ENCODE data around the gene EFS.

The EFS gene

DNA sequence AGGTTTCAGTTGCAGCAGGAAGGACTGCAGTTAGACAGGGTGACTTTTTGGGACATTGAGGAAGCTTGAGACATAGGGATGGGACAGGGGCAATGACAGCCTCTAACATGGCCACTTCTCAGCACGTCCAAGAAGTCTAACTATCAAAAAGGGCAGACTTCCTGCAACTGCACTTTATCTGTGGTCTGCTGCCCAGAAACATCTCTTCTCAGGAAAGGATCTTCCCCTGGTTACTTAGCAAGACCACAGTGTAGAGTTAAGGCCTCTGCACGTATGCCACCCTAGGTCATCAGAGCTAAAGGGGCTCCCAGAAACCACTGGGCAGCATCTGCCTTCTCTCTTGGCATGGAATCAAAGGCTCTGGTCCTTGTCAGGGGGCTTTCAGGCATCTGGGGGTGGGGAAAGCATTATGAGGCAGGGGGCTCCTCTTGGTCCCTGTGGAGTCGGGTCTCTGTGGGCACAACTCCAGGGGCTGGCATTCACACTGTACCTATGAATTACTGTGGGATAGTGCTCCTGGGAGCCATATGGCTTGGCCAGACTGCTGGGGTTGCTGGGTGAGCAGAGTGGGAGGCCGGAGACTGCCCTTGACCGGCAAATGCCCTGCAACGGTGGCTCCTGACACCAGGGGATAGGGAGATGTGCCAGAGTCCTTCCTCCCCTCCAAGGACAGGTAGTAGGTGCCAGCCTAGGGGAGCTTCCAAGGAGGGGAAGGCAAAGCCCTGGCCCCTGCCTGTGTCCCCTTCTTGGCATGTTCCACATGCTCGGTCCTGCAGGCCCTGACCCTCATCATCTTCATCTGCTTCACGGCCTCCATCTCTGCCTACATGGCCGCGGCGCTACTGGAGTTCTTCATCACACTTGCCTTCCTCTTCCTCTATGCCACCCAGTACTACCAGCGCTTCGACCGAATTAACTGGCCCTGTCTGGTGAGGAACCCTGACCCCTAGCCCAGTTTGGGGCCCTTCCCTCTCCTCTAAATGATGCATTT is 12.9 kb upstream of the EFS start:
- no peak for DNase-seq

DNA sequence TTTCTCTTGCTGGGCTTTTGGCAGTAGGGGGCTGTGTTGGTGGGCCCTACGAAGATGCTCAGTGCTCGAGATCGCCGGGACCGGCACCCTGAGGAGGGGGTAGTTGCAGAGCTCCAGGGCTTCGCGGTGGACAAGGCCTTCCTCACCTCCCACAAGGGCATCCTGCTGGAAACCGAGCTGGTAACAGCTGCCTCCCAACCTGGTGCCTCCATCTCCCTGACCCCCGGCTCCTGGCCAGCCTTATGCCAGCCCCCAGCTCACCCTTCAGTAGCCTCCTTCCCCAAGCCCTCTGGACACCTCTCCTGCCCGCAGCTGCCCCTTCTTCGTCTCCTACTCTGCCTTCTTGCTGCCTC is 12.2 kb upstream of the EFS start:
- no peak for DNase-seq

DNA sequence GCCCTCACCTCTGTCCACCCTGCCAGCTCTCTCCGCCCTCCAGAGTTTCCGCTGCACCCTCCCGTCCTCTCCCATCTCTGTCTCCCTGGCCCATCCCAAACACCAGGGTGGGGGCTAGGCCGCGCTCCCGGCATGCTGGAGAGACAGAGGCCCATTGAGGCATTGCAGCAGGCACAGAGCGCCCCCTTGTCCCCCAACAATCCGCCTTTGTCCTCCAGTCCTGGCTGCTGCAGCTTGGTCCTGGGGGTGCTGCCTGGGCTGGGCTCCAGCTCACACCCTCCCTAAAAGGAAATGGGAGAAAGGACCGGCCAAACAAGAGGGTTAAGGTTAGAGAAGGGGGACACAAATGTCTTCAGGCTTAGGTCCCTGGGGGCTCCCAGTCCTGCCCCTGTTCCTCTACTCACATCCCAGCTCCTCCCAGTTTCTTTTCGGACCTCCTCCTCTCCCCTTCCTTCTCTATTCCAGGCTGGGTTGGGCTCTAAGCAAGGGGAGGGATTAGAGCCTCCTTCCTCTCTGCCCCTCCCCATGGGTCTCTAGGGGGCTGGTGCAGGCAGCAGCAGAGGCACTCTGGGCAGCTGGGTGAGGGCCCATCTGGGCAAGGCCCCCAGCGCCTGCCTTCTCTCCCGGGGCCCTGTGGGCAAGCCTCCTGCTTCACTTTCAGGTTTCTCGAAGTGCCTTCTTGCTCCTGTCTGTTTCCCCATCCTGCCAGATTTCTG is 11.7 kb upstream of the EFS start, which contains the start of gene CMTM5:
Gene CMTM5, plus strand, starts transcription at position 565 of the 716 bp plus-strand sequence. CDS start 206 bp downstream, outside the sequence.
- DNase-seq: no peak

DNA sequence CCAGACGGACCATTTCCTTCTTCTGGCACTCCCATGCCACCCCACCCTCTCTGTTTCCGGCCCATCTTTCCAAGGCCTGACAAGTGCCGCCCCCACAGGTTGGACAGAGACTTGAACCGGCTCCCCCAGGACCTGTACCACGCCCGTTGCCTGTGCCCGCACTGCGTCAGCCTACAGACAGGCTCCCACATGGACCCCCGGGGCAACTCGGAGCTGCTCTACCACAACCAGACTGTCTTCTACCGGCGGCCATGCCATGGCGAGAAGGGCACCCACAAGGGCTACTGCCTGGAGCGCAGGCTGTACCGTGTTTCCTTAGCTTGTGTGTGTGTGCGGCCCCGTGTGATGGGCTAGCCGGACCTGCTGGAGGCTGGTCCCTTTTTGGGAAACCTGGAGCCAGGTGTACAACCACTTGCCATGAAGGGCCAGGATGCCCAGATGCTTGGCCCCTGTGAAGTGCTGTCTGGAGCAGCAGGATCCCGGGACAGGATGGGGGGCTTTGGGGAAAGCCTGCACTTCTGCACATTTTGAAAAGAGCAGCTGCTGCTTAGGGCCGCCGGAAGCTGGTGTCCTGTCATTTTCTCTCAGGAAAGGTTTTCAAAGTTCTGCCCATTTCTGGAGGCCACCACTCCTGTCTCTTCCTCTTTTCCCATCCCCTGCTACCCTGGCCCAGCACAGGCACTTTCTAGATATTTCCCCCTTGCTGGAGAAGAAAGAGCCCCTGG is 10.7 kb upstream of the EFS start:
- no peak for DNase-seq

DNA sequence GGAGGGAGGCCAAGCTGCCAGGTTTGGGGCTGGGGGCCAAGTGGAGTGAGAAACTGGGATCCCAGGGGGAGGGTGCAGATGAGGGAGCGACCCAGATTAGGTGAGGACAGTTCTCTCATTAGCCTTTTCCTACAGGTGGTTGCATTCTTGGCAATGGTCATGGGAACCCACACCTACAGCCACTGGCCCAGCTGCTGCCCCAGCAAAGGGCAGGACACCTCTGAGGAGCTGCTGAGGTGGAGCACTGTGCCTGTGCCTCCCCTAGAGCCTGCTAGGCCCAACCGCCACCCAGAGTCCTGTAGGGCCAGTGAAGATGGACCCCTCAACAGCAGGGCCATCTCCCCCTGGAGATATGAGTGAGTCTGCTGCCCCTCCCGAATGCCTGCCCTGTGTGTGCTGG is 8.1 kb upstream of the EFS start:
- no peak for DNase-seq

DNA sequence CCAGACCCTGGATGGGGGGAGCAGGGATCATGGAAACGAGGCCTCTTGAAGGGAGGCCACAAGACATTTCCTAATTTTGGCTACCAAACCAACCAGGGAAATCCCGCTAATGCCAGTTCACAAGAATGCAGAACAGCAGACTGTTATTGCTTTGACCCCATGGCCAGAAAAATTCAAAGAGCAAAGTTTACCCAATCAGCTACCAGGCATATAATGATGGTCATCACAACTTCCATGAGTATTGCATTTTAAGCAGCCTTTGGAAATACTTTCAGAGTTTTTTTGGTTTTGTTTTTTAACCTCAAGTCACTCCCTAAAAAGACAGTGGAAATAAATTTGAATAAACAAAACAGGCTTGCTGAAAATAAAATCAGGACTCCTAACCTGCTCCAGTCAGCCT is 7.5 kb upstream of the EFS start, which contains the start of gene IL25:
Gene IL25, plus strand, starts transcription at position 301 of the 400 bp plus-strand sequence.
- DNase-seq: no peak

DNA sequence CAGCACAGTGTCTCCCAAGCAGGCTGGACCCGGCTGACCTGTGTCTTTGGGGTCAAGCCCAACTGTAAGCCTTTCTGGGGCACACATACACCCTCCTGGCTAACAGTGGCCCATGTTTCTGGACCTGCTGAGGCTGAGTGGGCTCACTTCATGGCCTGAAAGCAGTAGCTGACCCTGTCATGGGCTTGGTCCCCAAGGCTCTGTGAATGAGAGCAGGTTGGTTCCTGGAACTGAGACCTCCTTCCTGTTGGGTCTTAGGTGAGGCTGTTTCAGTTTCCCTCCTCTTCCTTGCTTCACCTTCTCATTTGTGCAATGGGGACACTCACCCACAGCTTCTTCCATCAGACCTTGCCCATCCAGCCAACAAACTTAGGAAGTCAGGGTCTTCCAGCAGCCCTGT is 6.9 kb upstream of the EFS start:
- no peak for DNase-seq

DNA sequence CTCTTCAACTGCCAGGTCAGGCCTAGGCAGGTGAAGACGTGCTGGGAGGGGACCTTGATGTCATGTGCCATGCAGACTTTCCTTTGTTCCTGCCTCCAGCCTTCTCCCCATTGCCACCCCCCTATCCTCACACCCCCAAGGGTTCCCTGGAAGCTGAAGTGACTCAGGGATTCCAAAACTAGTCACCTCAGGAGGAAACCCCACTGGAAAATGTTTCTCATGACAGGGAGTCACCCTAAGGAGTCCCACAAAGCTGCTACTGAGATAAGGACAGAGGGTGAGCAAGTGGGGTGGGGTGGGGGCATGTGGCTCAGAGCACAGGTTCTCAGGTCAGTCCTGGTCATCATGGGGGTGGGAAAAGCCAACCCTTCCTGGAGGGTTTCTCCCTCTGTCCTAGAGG is 5.2 kb upstream of the EFS start:
- no peak for DNase-seq

DNA sequence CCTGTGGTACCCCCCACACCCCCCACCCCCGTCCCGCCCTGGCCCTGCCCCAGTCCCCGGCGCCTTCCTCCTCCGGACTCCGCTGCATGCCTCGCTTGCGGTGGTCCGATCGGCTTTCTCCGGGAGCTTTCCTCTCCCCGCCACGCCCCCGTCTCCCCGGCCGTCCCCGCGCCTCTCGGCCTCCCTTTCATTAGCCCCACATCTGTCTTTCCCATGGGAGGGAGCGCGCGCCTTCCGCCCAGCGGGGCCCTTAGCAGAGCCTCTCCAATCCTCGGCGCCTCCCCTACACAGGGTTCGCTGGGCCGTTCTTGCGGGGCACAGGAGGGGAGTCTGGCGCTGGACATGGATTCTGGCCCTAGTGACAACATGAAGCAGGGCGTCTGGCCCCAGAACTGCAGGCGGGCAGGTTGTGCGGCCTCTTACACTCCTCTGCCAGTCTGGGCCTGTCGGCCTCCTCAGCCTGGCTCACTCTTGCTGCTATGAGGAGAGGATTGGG is 1.5 kb upstream of the EFS start:
- peak; percentile 54 for DNase-seq

DNA sequence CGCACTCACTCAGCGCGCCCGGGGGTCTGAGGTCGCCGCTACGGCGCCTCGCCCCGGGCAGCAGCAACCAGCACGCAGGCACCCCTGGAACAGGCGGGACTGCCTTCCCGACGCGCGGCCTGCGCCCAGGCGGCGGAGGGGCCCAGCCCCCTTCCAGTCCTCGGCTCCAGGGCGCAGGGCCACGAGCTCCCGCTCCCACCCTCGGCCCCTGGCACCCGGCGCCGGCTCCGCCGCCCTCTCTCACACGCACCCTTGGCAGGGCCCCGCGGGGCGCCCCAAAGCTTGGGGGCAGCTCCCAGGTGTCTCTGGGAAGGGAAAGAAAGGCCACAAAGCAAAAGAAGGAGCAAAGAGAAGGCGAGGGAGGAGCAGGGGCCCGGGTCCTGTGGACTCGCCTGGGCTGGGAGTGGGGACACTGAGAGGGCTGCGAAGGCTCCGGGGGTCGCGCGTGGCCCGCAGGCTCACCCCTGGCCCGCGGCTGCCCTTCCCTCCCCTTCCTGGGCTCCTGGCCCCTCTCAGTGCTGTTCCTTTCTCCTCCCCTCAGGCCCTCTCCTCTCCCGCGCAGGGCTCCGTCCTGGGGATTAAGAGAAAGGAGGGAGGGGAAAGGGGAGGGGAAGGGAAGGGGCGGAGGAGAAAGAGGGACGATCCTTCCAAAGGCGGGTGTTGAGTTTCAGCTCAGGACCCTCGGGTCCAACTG is 907 bp upstream of the EFS start:
- DNase-seq: peak; percentile 54

DNA sequence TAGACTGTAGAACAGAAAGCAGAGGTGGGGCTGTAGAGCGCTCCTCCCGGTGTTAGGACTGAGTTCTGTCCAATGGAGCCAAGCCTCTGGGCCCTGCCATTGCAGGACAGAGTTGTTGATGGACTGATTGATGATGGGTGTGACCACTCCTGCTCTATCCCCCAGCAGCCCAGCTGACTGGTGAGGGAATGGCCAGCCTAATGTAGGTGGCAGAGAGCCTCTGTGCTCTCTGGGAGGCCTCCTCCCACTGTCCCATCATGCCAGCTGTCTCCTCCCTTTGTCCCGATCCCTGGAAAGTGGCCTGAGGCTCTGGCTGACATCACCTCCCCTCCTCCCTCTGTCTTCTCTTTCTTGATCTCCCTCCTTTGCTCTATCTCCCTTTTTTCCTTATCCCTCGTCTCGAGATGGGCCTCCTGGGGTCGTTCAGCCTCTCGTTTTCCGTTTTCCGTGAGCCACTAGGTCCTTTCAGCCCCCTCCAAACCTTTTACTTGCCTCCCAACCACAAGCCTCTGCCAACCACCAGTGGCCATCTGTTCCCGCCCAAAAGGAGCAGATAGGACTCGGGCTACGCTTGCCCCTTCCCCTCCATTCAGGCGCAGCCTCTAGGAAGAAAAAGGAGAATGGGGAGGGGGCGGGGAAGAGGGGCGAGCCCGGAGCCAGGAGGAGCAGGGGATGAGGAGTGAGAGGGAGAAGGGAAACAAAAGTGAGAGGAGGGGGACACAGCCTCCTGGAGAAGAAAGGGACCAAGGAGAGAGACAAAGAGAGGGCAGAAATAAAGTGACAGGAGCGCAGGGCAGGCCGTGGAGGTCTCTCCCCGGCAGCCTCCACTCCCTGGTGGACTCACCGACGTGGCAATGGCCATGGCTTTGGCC is 572 bp downstream of the EFS start:
- peak; percentile 27 for DNase-seq

DNA sequence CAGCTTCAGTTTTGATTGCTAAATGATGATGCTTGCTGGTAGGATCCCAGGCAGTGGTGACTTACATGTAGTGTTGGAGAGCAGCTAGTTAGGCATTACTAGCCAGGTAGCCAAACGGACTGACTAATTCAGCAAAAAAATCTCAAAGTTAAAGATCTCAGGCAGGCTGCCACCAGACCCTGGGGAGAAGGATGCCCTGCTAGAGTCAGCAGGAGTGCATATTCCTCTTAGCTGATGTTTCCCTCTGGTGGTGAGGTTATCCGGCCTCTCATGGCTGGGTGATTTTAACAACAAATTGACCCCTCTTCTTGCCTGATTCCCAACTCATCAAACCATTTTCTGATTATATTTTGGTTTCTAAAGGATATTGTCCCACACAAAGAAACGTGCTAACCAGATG is 2.8 kb downstream of the EFS start:
- DNase-seq: no peak

DNA sequence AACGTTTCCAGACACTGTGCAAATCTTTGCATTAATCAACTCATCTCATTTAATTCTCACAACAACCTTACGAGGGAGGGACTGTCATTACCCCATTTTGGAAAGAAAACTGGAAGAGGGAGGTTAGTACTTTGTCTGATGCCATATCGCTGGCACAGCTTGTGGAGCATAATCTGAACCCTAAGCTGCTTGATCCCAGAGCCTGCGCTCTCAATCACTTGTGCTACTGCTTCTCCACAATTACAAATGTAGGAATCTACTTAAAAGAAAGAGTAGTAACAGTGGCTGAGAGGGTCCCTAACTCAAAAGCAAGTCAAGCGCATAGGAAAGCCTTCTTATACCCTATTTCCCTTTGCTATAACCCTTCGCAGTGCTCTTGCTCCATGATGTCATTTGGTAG is 3.2 kb downstream of the EFS start:
- DNase-seq: no peak

DNA sequence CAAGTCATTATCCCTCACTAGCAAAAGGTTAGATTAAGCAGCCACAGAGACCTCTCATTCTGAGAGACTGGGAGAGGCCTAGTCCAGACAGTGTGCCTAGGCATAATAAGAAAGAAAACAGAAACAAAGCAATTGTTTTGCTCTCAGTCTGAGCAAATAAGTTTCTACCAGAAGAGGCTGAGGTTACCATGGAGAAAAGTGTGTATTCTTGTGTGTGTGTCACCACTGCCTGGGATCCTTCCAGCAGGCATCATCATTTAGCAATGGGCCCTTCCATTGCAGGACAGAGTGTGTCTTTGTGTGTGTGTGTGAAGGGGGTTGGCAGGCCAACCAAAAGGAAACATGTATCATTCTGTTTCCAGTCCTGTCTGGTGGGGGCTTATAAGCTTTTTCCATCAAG is 3.7 kb downstream of the EFS start:
- no peak for DNase-seq

DNA sequence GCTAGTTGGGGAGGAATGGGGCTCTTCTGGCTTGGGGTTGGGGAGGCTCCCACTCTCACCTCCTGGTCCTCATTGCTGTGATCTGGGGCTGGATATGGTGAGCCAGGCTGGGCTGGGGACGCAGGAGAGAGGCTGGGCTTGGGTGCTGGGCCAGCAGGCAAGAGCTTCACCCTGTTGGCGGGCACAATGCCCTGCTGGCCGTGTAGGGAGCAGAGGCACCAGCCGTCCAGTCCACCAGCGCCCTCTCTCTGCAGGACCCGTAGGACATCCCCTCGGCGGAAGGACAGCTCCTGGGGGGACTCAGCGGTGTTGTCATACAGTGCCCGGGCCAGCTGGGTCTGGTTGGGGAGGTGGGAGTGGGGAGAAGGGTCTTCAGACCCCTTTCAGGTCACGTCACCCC is 4.5 kb downstream of the EFS start:
- no peak for DNase-seq

DNA sequence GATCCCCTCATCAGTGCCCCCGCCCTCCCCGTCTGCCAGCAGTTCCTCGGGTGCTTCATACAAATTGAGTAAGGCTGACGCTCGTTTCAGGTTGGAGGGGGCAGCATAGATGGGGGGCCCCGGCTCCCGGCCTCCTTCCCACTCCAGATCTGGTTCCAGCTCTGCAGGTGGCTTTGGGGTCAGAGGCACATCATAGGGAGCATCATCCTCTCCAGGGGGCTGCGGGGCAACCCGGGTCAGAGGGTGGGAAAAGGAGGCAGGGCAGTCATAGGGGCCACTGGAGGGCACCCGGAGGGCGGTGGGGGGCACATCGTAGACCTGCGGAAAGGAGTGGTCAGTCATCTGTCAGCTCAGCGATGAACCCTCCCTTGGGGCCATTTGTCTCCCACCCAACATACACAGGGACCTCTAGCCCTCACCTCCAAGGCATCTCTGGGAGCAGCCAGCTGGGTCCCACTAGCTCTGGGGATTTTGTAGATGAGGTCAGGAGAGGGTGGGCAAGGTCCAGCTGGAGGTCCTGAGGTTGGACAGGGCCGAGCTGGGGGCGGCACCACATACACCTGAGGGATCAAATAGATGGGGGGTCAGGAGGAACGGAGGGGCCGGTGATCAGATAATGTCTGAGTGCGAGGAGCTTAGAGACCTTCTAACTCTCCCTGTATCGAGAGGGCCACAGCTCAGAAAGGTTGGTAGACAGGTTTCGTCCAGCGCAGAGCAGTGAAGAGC is 5.1 kb downstream of the EFS start:
- DNase-seq: no peak

DNA sequence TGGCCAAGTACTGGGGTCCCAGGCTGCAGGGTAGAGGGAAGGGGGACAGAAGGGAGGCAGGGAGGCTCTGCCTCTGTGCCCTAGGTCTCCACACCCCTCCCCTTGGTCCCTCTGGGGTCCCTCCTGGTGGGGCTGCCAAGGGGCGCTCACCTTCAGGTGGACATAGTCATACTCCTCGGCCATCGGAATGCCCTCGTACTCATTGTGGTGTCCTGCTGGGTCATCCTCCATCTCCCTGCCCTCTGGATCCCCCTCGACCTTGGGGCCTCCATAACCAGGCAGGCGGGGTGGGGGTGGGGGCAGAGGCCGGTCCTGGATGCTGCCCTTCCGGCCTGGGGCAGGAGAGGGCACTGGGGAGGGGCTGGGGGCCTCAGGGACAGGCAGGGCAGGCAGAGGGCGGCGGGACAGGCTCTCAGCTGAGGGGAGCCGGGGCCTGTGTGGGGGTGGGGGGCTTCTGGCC is 5.8 kb downstream of the EFS start:
- DNase-seq: no peak

DNA sequence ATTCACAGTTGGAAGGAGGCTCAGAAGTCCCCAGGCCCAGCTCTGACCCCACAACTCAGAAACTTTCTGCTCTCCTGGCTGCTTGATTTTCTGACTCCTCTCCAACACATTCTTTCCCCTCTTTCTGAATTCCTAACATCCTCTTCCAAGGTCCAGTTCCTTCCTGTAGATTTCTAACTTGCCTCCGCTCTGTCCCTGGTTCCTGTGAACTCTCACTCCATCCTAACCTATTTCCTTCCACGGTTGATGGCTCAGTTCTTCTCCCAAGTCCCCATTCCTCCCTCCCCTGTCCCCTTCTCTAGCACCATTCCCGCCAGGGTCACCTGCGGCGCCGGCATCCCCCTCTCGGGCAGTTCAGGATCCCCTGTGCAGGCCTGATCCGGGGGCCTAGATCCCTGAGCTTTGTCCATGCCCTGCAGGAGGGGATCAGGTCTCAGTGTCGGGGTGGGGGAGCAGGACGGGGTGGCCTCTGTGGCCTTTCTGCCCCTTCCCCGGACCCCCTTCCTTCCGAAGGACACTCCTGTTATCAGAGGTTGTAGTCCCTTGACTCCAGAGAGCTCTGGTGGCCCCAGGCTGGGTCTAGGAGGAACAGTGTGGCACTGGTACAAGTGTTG is 6.3 kb downstream of the EFS start:
- no peak for DNase-seq

DNA sequence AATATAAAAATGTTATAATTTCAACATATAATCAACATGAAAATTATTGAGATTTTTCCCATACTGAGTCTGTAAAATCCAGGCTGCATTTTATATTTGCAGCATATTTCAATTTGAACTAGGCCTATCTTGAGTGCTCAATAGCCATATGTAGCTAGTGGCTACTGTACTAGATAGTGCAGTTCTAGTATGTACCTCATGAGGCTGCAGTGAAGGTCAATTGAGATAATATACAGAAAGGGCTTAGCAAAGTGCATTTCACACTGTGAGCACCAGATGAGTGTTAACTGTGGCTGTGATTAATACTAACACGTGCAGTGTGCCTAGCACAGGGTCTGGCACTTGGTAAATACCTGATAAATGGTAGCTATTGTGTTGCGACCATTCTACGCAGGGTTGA is 6.9 kb downstream of the EFS start:
- DNase-seq: no peak

DNA sequence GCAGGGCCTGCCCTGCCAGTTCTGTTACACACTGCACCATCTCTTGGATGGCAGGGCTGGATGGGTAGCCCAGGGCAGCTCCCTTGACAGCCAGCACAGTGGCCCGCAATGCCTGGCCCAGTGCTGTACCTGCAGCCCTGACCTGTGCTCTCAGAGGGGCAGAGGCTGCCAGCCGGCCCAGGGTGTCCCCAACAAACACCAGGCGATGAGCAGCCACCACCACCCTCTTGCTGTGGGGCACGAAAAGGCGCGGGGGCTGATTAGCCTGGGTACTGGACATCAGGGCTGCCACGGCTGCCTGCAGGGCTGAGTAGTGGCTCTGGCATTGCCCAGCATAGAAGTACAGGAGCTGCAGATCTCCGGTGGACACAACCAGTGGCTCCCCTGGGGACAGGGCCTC is 7.7 kb downstream of the EFS start:
- no peak for DNase-seq

All from DMS153 (cell line).